Keratinocyte (primary cell): ENCODE data around the gene AQP2. TPM values are rescaled to one million over a fixed set of nuclear protein-coding genes. Genes with fewer than 3 reads are reported as not detected.

ENCODE experiments used
- DNase-seq: peaks from one replicate; pipeline ENCODE4 v3.0.0-alpha.2; 2011; ENCODE audit warnings: low read depth, missing footprints, low spot score
- FAIRE-seq: peaks from 2 replicates; lab custom pipeline; 2011; peaks lifted over from hg19 to GRCh38; lab: Jason Lieb, UNC
- H2AFZ ChIP-seq: 2 replicates; pipeline ENCODE4 v1.6.0; 2012; ENCODE audit warnings: low read length, control low read depth, inconsistent platforms; ENCODE audit not compliant: control insufficient read depth
- H3K27ac ChIP-seq: 2 replicates; pipeline ENCODE4 v1.5.1; 2011; ENCODE audit warnings: low read length; ENCODE audit not compliant: control insufficient read depth, insufficient read depth
- H3K27me3 ChIP-seq: 3 replicates; pipeline ENCODE4 v1.6.0; 2011; ENCODE audit warnings: low read length; ENCODE audit not compliant: control insufficient read depth, insufficient read depth; ENCODE audit errors: extremely low read depth
- H3K36me3 ChIP-seq, 2 experiments: 2 replicates in 1 of 2; 3 replicates in 1 of 2; pipeline ENCODE4 v1.5.1; 2011; ENCODE audit warnings: low read length in 2 of 2, mild to moderate bottlenecking in 1 of 2; ENCODE audit not compliant: control insufficient read depth in 2 of 2, insufficient read depth in 2 of 2; ENCODE audit errors: extremely low read depth in 1 of 2
- H3K4me1 ChIP-seq: 3 replicates; pipeline ENCODE4 v1.5.1; 2011; ENCODE audit warnings: low read length; ENCODE audit not compliant: control insufficient read depth, insufficient read depth; ENCODE audit errors: extremely low read depth
- H3K4me2 ChIP-seq: 3 replicates; pipeline ENCODE4 v1.6.0; 2011; ENCODE audit warnings: low read depth, low read length; ENCODE audit not compliant: control insufficient read depth, insufficient read depth; ENCODE audit errors: extremely low read depth
- H3K4me3 ChIP-seq, 3 experiments: fragments of 200-600 bp in 1 of 3; sonication (generic) in 1 of 3; 2 replicates in 2 of 3; 3 replicates in 1 of 3; pipeline ENCODE4 v1.5.1; 2011 to 2016; ENCODE audit warnings: low read length in 3 of 3, mild to moderate bottlenecking in 3 of 3, control low read depth in 2 of 3, inconsistent platforms in 1 of 3, low read depth in 1 of 3, mixed read lengths in 1 of 3, mixed run types in 1 of 3, moderate library complexity in 1 of 3; ENCODE audit not compliant: control insufficient read depth in 2 of 3, insufficient read depth in 2 of 3; ENCODE audit errors: extremely low read depth in 1 of 3
- H3K79me2 ChIP-seq: 2 replicates; pipeline ENCODE4 v1.6.0; 2012; ENCODE audit warnings: low read length; ENCODE audit not compliant: control insufficient read depth, insufficient read depth
- H3K9ac ChIP-seq: 3 replicates; pipeline ENCODE4 v1.6.0; 2011; ENCODE audit warnings: low read length; ENCODE audit not compliant: control insufficient read depth, insufficient read depth; ENCODE audit errors: extremely low read depth
- H3K9me1 ChIP-seq: 3 replicates; pipeline ENCODE4 v1.6.0; 2011; ENCODE audit warnings: low read length; ENCODE audit not compliant: control insufficient read depth, insufficient read depth; ENCODE audit errors: extremely low read depth
- H3K9me3 ChIP-seq: 2 replicates; pipeline ENCODE4 v1.5.1; 2012; ENCODE audit warnings: low read depth, low read length; ENCODE audit not compliant: control insufficient read depth
- H4K20me1 ChIP-seq: 3 replicates; pipeline ENCODE4 v1.6.0; 2011; ENCODE audit warnings: low read length; ENCODE audit not compliant: control insufficient read depth, insufficient read depth; ENCODE audit errors: extremely low read depth
- CTCF ChIP-seq, 3 experiments: IDR thresholded peaks in 1 of 3; conservative IDR thresholded peaks in 1 of 3; optimal IDR thresholded peaks in 1 of 3; 2 replicates in 2 of 3; 3 replicates in 1 of 3; pipeline versions ENCODE3 to v1.5.1; 2011; ENCODE audit warnings: low read length in 3 of 3, mild to moderate bottlenecking in 3 of 3, moderate library complexity in 2 of 3, control low read depth in 1 of 3, inconsistent platforms in 1 of 3; ENCODE audit not compliant: insufficient read depth in 2 of 3; ENCODE audit errors: extremely low read depth in 1 of 3
- EZH2 ChIP-seq: IDR thresholded peaks from one replicate; pipeline ENCODE4 v1.6.1; 2012; ENCODE audit warnings: inconsistent platforms, mild to moderate bottlenecking, low read length, moderate library complexity
- dilution Hi-C: fragments of 300-500 bp; cut with MboI; formaldehyde crosslinking; loops from one replicate; pipeline ENCODE4 v1.7.0; 2020; ENCODE audit warnings: low sequenced_read_pairs; ENCODE audit not compliant: extremely low pct_ligation_motif_present
- polyA plus RNA-seq, 5 experiments: library from polyadenylated mRNA; depleted of rRNA in 3 of 5; stranded (reverse) in 3 of 5; stranded (forward) in 1 of 5; unstranded in 1 of 5; fragments of >200 nt; gene quantifications; 1 replicate in 1 of 5; 2 replicates in 3 of 5; 3 replicates in 1 of 5; pipeline versions ENCODE4 v1.2.1 to v1.2.3, GENCODE V29; 2011 to 2012; ENCODE audit warnings: missing spikeins in 2 of 5, low read depth in 1 of 5, low replicate concordance in 1 of 5

AQP2 gene
- polyA plus RNA-seq, 1 donor (not counting 4 experiments of a cell fraction or from before 2014, with no cell fraction given) = not detected

GRCh38 chr12:49909826-49910225, 40.7 kb upstream of the AQP2 start:
- Histone ChIP-seq H3K27ac (no peak overlapping the region), H3K9ac (no peak overlapping the region), H3K4me2 (no peak overlapping the region), H3K27me3 (peaks cover 9% of the 10 kb centered on the region), H3K9me3 (no peaks in the 10 kb centered on the region), H3K4me1 (peaks cover 7% of the 10 kb centered on the region), H3K4me3 (no peak overlapping the region), H3K9me1 (no peaks in the 10 kb centered on the region), H3K79me2 (no peaks in the 10 kb centered on the region), H2AFZ (no peak overlapping the region), H4K20me1 (no peaks in the 10 kb centered on the region), H3K36me3 (no peaks in the 10 kb centered on the region)
- DNase-seq (no peak), FAIRE-seq (no peak)
- dilution Hi-C loops = no loop called here
- TF ChIP-seq CTCF (optimal IDR thresholded peaks at IDR 0.05 in 1 of 3, IDR thresholded peaks at IDR 0.05 in 1 of 3, conservative IDR thresholded peaks at IDR 0.05 in 1 of 3; ENCODE audit: extremely low read depth in 1 of 3, insufficient read depth in 2 of 3, low read length in 3 of 3) (no peak), EZH2 (no peak)

- dilution Hi-C loops = no loop called here
- FAIRE-seq (no peak), DNase-seq (no peak)
- Histone ChIP-seq H2AFZ (no peak overlapping the region), H3K9me3 (no peaks in the 10 kb centered on the region), H3K27me3 (peaks cover 3% of the 10 kb centered on the region), H3K4me3 (no peak overlapping the region), H3K27ac (no peak overlapping the region), H3K9me1 (no peaks in the 10 kb centered on the region), H4K20me1 (no peaks in the 10 kb centered on the region), H3K4me1 (peaks cover 7% of the 10 kb centered on the region), H3K9ac (no peak overlapping the region), H3K79me2 (no peaks in the 10 kb centered on the region), H3K36me3 (no peaks in the 10 kb centered on the region), H3K4me2 (no peak overlapping the region)
- TF ChIP-seq CTCF (optimal IDR thresholded peaks at IDR 0.05 in 1 of 3, IDR thresholded peaks at IDR 0.05 in 1 of 3, conservative IDR thresholded peaks at IDR 0.05 in 1 of 3; ENCODE audit: extremely low read depth in 1 of 3, insufficient read depth in 2 of 3, low read length in 3 of 3) (no peak), EZH2 (no peak)
These were observed 40.0 kb upstream of the AQP2 start for GRCh38 chr12:49910331-49911212.
